Duodenal mucosa (tissue), 2 donors: Measurements from ENCODE around the gene TP53TG3D.
"Not testable (repeated sequence)": the region's sequence is repeated elsewhere in the genome, so short reads cannot be mapped to it uniquely, and the experiment has no call there.

Source experiments
- H3K27ac ChIP-seq: one replicate; pipeline ENCODE4 v1.7.0; 2013; ENCODE audit warnings: low read depth, low read length
- H3K27me3 ChIP-seq, 2 donors: one replicate each; pipeline ENCODE4 v1.7.0; 2013; ENCODE audit warnings: low read length in 2 of 2, control low read depth in 1 of 2; ENCODE audit not compliant: insufficient read depth in 2 of 2, control insufficient read depth in 1 of 2
- H3K36me3 ChIP-seq, 2 donors: one replicate each; pipeline ENCODE4 v1.7.0; 2013; ENCODE audit warnings: low read length in 2 of 2, control low read depth in 1 of 2; ENCODE audit not compliant: insufficient read depth in 2 of 2, control insufficient read depth in 1 of 2
- H3K4me1 ChIP-seq, 2 donors: one replicate each; pipeline ENCODE4 v1.7.0; 2013; ENCODE audit warnings: low read length in 2 of 2, control low read depth in 1 of 2; ENCODE audit not compliant: insufficient read depth in 2 of 2, control insufficient read depth in 1 of 2
- H3K4me3 ChIP-seq, 2 donors: one replicate each; pipeline ENCODE4 v1.7.0; 2013; ENCODE audit warnings: low read length in 2 of 2, low read depth in 1 of 2
- H3K9ac ChIP-seq, 2 donors: one replicate each; pipeline ENCODE4 v1.7.0; 2013; ENCODE audit warnings: low read length in 2 of 2, low read depth in 1 of 2
- H3K9me3 ChIP-seq, 2 donors: one replicate each; pipeline ENCODE4 v1.7.0; 2013; ENCODE audit warnings: low read length in 2 of 2, control low read depth in 1 of 2; ENCODE audit not compliant: control insufficient read depth in 1 of 2

Gene TP53TG3D, protein sequence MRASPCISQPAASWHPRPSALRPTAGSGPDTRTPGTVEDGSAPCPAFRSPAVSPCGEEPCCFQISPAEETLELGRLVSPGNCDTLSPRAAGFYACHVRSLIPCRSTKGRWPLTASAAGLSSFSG

GRCh38 chr16:32252986-32253385 lies at the start of gene TP53TG3D:
TSS of gene TP53TG3D (plus strand) at chr16:32253286. CDS start at chr16:32253354, 68 bp downstream.
- not testable (repeated sequence) for H3K27me3 ChIP-seq, H3K9me3 ChIP-seq, H3K9ac ChIP-seq, H3K27ac ChIP-seq, H3K36me3 ChIP-seq, H3K4me3 ChIP-seq, H3K4me1 ChIP-seq

GRCh38 chr16:32253507-32253906 lies 421 bp downstream of the TP53TG3D start:
- not testable (repeated sequence) for H3K36me3 ChIP-seq, H3K9me3 ChIP-seq, H3K9ac ChIP-seq, H3K27me3 ChIP-seq, H3K27ac ChIP-seq, H3K4me3 ChIP-seq, H3K4me1 ChIP-seq

DNA sequence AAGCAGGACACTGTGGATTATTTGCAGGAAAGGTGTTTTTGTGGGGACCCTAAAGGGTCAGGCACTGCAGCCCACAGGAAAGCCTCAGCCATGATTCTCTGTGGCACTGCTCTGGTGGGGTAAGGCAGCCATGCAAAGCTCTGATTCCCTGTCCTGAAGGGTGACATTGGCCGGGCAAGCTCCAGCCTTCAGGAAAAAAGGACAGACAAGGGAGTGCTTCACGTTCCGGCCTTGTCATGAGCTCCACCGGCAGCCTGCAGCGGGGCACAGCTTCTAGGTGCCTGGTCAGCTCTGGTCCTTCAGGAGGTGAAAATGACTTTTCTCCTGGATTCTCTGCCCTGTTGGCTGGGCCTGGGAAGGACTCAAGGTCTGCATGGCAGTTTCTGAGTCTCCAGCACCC lies 8.4 kb downstream of the TP53TG3D start:
- not testable (repeated sequence) for H3K4me3 ChIP-seq, H3K36me3 ChIP-seq, H3K9me3 ChIP-seq, H3K9ac ChIP-seq, H3K4me1 ChIP-seq, H3K27me3 ChIP-seq, H3K27ac ChIP-seq

DNA sequence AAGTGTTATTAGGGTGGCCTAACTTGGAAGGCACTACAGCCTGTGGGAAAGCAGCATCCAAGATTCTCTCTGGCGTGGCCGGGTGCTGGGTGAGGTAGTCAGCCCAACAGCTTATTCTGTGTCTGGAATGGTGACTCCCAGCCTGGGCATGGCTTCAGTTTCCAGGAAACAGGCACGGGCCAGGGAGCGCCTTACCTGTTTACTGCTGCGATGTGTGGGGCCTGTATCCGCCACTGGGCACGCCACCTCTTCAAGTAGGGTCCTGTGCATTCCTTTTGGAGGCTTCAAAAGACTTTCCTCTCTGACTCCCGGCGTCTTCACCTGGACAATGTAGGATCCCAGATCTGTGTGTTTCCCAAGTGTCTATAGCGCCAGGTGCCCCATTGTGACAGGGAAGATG lies 10.5 kb downstream of the TP53TG3D start:
- not testable (repeated sequence) for H3K4me3 ChIP-seq, H3K4me1 ChIP-seq, H3K9me3 ChIP-seq, H3K9ac ChIP-seq, H3K27me3 ChIP-seq, H3K36me3 ChIP-seq, H3K27ac ChIP-seq

- H3K27me3 ChIP-seq, H3K36me3 ChIP-seq, H3K27ac ChIP-seq, H3K4me1 ChIP-seq, H3K4me3 ChIP-seq, H3K9me3 ChIP-seq, H3K9ac ChIP-seq: not testable (repeated sequence)
Measured at GRCh38 chr16:32281910-32282309, 28.8 kb downstream of the TP53TG3D start.

- H3K27ac ChIP-seq, H3K4me1 ChIP-seq, H3K27me3 ChIP-seq, H3K9me3 ChIP-seq, H3K4me3 ChIP-seq, H3K36me3 ChIP-seq, H3K9ac ChIP-seq: not testable (repeated sequence)
Measured at GRCh38 chr16:32283024-32283423, 29.9 kb downstream of the TP53TG3D start.

DNA sequence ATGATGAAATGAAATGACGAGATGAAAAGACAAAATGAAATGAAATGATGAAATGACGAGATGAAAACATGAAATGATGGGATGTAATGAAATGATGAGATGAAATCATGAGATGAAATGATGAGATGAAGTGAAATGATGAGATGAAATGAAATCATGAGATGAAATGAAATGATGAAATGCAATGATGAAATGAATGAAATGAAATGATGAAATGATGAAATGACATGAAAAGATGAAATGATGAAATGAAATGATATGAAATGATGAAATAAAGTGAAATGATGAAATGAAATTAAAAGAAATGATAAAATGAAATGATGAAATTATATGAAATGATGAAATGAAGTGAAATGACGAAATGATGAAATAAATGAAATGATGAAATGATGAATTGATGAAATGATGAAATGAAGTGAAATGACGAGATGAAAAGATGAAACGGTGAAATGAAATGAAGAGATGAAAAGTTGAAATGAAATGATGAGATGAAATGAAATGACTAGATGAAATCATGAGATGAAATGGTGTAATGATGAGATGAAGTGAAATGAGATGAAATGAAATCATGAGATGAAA lies 30.9 kb downstream of the TP53TG3D start:
- H3K36me3 ChIP-seq, H3K9me3 ChIP-seq, H3K4me1 ChIP-seq, H3K27me3 ChIP-seq, H3K9ac ChIP-seq, H3K4me3 ChIP-seq, H3K27ac ChIP-seq: not testable (repeated sequence)

- H3K9ac ChIP-seq, H3K9me3 ChIP-seq, H3K27me3 ChIP-seq, H3K27ac ChIP-seq, H3K36me3 ChIP-seq, H3K4me3 ChIP-seq, H3K4me1 ChIP-seq: not testable (repeated sequence)
Measured at GRCh38 chr16:32284800-32285796, 32.0 kb downstream of the TP53TG3D start.

GRCh38 chr16:32286193-32286592 lies 33.1 kb downstream of the TP53TG3D start:
- not testable (repeated sequence) for H3K27me3 ChIP-seq, H3K4me1 ChIP-seq, H3K9ac ChIP-seq, H3K9me3 ChIP-seq, H3K36me3 ChIP-seq, H3K4me3 ChIP-seq, H3K27ac ChIP-seq

DNA sequence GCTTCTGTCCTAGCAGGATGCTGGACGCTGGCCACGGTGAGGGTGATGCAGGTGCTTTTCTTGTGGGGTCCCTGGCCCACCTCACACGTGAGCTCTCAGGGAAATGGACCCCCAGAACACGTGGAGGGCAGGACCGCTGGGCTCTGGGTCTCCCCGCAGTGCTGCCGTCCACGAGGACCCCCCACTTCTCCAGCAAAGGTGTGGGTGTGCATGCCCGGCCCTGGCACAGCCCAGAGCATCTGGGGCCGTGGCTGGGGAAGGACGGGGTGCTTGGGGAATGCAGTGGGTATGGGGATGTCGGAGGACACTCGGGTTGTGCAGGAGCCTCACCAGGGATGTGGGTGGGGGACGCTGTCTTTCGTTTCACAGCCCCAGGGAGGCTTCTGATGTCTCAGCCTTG lies 34.7 kb downstream of the TP53TG3D start:
- not testable (repeated sequence) for H3K27me3 ChIP-seq, H3K4me1 ChIP-seq, H3K9ac ChIP-seq, H3K36me3 ChIP-seq, H3K27ac ChIP-seq, H3K4me3 ChIP-seq, H3K9me3 ChIP-seq
